K562 (cell line): Measurements from ENCODE around the gene LHPP.
A peak's percentile ranks its signal among the peaks of the same experiment; 100 is the strongest.

Experiments used
- REST ChIP-seq, 2 experiments: fragments of 450-650 bp; formaldehyde crosslinking in 1 of 2; IDR thresholded peaks; 2 replicates each; pipeline versions ENCODE4 v1.4.0 to v1.6.1; 2014 to 2020; ENCODE audit warnings: mild to moderate bottlenecking in 2 of 2, borderline replicate concordance in 1 of 2, low read depth in 1 of 2
- SRF ChIP-seq, 2 experiments: fragments of 250-450, 450-650 bp in 1 of 2; sonication (Bioruptor Pico) in 1 of 2; sonication (generic) in 1 of 2; formaldehyde crosslinking; IDR thresholded peaks; 2 replicates each; pipeline versions ENCODE4 v1.5.0 to v1.5.1; 2020 to 2022; ENCODE audit warnings: mild to moderate bottlenecking in 1 of 2, missing genetic modification reagents in 1 of 2
- XRCC3 ChIP-seq: fragments of 450-650 bp; IDR thresholded peaks from 2 replicates; pipeline ENCODE4 v1.6.1; 2017; ENCODE audit warnings: mild to moderate bottlenecking, moderate library complexity
- XRCC4 ChIP-seq: IDR thresholded peaks from one replicate; pipeline ENCODE4 v1.6.1; 2011; ENCODE audit not compliant: insufficient read depth, insufficient read length; ENCODE audit errors: extremely low read depth
- TF ChIP-seq, protein P1 (sequence below): sonication (generic); formaldehyde crosslinking; IDR thresholded peaks from 2 replicates; pipeline ENCODE4 v1.9.0; 2022; ENCODE audit warnings: mild to moderate bottlenecking, missing genetic modification reagents

- TF ChIP-seq REST (IDR thresholded peaks at IDR 0.05; ENCODE audit: borderline replicate concordance) (peak; percentile 34; the same call in 1 of the 2 replicates), REST (CRISPR knock-in tag; IDR thresholded peaks at IDR 0.05; ENCODE audit: low read depth) (no peak), XRCC4 (no peak), SRF (CRISPR knock-in tag; IDR thresholded peaks at IDR 0.05) (no peak), XRCC3 (no peak)
- TF ChIP-seq, protein P1, sequence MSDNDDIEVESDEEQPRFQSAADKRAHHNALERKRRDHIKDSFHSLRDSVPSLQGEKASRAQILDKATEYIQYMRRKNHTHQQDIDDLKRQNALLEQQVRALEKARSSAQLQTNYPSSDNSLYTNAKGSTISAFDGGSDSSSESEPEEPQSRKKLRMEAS (CRISPR knock-in tag) = no peak
These were observed 105.6 kb downstream of the LHPP start for GRCh38 chr10:124566981-124567835.
